GM06990 (cell line): ENCODE results near the gene REG4.

Experiments used
- DNase-seq: peaks from one replicate; pipeline ENCODE4 v3.0.0-alpha.2; 2011; ENCODE audit not compliant: insufficient read length; ENCODE audit errors: extremely low read depth
- H3K27me3 ChIP-seq: replicated peaks from 2 replicates; pipeline ENCODE4 v1.6.0; 2011; ENCODE audit warnings: low read length; ENCODE audit not compliant: control insufficient read depth, insufficient read depth
- H3K36me3 ChIP-seq: 2 replicates; pipeline ENCODE4 v1.5.1; 2011; ENCODE audit warnings: low read length; ENCODE audit not compliant: control insufficient read depth, insufficient read depth
- H3K4me3 ChIP-seq: replicated peaks from 2 replicates; pipeline ENCODE4 v1.5.1; 2011; ENCODE audit warnings: low read depth, mild to moderate bottlenecking, control low read depth, low read length
- TF ChIP-seq, protein P1 (sequence below): IDR thresholded peaks from 2 replicates; pipeline ENCODE4 v1.5.1; 2011; ENCODE audit warnings: low read length, control low read depth, mild to moderate bottlenecking, inconsistent platforms; ENCODE audit not compliant: insufficient read depth, poor library complexity, severe bottlenecking

Gene REG4

DNA sequence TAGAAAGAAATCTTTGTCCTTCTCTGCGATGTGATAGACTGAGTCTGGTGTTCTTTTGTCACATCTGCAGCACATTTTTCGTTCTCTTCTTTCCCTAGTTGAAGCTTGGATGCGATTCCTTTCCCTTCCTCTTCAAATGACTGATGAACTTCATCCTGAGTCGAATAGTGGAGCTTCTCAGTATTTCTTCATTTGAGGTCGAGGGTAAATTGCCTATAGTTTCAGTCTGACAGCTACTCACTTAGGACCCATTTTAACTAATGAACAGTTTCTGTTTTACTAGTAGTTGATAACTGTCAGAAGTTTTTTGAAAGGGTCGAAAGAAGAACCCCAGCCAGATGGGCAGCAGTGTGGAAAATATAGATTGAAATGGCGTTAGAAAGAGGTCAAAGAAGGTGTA, 4.7 kb upstream of the REG4 start:
- TF ChIP-seq, protein P1, sequence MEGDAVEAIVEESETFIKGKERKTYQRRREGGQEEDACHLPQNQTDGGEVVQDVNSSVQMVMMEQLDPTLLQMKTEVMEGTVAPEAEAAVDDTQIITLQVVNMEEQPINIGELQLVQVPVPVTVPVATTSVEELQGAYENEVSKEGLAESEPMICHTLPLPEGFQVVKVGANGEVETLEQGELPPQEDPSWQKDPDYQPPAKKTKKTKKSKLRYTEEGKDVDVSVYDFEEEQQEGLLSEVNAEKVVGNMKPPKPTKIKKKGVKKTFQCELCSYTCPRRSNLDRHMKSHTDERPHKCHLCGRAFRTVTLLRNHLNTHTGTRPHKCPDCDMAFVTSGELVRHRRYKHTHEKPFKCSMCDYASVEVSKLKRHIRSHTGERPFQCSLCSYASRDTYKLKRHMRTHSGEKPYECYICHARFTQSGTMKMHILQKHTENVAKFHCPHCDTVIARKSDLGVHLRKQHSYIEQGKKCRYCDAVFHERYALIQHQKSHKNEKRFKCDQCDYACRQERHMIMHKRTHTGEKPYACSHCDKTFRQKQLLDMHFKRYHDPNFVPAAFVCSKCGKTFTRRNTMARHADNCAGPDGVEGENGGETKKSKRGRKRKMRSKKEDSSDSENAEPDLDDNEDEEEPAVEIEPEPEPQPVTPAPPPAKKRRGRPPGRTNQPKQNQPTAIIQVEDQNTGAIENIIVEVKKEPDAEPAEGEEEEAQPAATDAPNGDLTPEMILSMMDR, result no peak
- peak; percentile 7 for DNase-seq
- Histone ChIP-seq H3K4me3 (no peak overlapping the region), H3K27me3 (no peaks in the 10 kb centered on the region), H3K36me3 (no peaks in the 10 kb centered on the region)

GRCh38 chr1:119815361-119815760, 4.1 kb upstream of the REG4 start:
- H3K27me3 ChIP-seq, result no peaks in the 10 kb centered on the region
- DNase-seq, result no peak
- no peaks in the 10 kb centered on the region for H3K36me3 ChIP-seq
- no peak overlapping the region for H3K4me3 ChIP-seq
- TF ChIP-seq, protein P1, result no peak

DNA sequence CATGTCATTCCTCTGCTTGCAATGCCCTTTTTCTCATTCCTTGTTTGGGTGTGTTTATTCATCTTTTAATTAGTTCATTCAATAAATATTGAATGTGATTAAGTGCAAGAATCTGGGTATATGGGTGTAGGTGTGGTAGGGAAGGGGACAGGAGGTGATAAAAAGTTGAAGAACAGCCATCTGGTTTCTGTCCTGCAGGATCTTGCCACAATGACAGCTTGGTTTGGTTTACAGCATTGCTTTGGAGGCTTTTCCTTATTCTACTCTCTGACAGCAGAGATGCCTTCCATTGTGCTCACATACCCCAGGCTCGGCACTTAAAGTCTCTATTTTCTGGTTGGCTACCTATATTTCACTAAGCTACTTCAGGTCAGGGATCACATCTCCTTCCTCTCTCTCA, 3.0 kb upstream of the REG4 start:
- no peak overlapping the region for H3K4me3 ChIP-seq
- H3K27me3 ChIP-seq, result no peaks in the 10 kb centered on the region
- DNase-seq, result no peak
- TF ChIP-seq, protein P1, result no peak
- H3K36me3 ChIP-seq, result no peaks in the 10 kb centered on the region

DNA sequence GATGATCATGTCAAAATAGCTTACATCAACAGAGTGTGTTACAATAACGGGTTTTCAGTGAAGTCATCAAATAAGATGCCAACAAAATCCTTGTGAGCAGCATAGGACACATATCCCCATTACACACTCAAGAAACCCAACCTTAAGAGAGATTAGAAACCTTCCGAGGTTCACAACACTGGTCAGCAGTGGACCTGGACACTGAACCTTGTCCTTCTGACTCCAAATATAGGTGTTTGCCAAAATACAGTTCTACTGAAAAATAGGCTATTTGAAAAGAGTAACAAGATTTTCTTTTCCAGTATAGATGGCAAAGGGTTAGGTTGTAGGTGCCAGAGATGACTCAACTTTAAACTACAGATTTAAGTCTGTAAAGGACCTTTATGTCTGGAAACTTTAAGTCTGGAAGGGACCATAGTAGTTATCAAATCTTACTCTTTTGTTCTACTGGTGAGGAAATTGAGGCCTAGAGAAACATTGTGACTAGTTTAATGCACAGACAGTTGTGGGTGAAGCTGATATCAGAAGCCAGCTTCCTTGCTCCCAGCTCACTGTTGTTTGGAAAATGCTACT, 811 bp upstream of the REG4 start:
- TF ChIP-seq, protein P1, result no peak
- Histone ChIP-seq H3K27me3 (no peaks in the 10 kb centered on the region), H3K4me3 (no peak overlapping the region), H3K36me3 (no peaks in the 10 kb centered on the region)
- DNase-seq, result no peak

DNA sequence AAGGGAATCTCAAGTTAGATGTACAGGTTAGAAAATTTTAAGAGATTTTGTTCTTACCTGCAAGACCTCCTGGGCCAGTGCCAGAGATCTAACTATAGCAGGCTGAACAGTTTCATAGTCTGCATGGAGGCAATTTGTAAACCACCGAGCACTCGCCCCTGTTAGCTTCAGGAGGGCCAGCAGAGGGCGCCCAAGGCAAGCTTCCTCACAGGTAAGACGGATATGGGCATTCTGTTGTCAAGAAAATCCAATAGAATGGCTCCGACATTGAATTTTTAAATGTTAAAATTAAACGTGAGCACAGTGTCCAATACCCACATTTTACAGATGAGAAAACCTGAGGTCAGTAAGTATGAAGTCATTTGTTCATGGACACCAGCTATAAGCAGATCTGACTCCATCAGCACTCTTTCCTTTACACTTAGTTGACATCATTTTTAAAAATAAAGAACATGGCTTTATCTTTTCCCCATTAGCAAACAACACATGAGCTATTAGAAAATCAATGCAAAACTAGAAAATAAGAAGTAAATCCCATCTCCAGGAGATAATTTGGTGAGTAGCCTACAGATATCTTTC, 2.2 kb downstream of the REG4 start:
- Histone ChIP-seq H3K27me3 (no peaks in the 10 kb centered on the region), H3K36me3 (no peaks in the 10 kb centered on the region), H3K4me3 (no peak overlapping the region)
- TF ChIP-seq, protein P1, result peak; percentile 98
- DNase-seq, result peak; percentile 4
